NCI-H82 treated with DMSO at 0.1 percent for 48 hours (cell line): Measurements from ENCODE around the gene ZNF134.

Experiments used
- DNase-seq: peaks from one replicate; lab custom pipeline; 2025; ENCODE audit not compliant: unreplicated experiment; lab: John Stamatoyannopoulos, UW

The ZNF134 gene

GRCh38 chr19:57613941-57614743, at the start of gene ZNF134:
Gene ZNF134, plus strand, starts transcription at chr19:57614242. Its CDS starts 5,227 bp downstream, at chr19:57619469.
- DNase-seq, result peak; percentile 72

GRCh38 chr19:57566396-57567265, 47.4 kb upstream of the ZNF134 start:
- no peak for DNase-seq

- DNase-seq, result no peak
Measured at GRCh38 chr19:57570707-57571106, 43.3 kb upstream of the ZNF134 start.

- DNase-seq, result no peak
Measured at GRCh38 chr19:57572415-57572947, 41.6 kb upstream of the ZNF134 start.

GRCh38 chr19:57576661-57577060, 37.4 kb upstream of the ZNF134 start:
- no peak for DNase-seq

GRCh38 chr19:57578487-57579205, 35.4 kb upstream of the ZNF134 start, which contains the start of gene ZNF416:
Gene ZNF416, minus strand, starts transcription at chr19:57578911. Its CDS starts 207 bp downstream, at chr19:57578704.
- peak; percentile 96 for DNase-seq

GRCh38 chr19:57583104-57583520, 30.9 kb upstream of the ZNF134 start:
- no peak for DNase-seq

GRCh38 chr19:57583521-57584416, 30.3 kb upstream of the ZNF134 start, which contains the start of gene ZIK1:
Gene ZIK1, plus strand, starts transcription at chr19:57584145. Its CDS starts 212 bp downstream, at chr19:57584357.
- DNase-seq, result peak; percentile 73

- no peak for DNase-seq
Measured at GRCh38 chr19:57587529-57587928, 26.5 kb upstream of the ZNF134 start.

- no peak for DNase-seq
Measured at GRCh38 chr19:57599377-57599760, 14.7 kb upstream of the ZNF134 start.

GRCh38 chr19:57599761-57600383, 14.2 kb upstream of the ZNF134 start, which contains the start of gene ZNF530:
Gene ZNF530, plus strand, starts transcription at chr19:57599885. Its CDS starts 4,461 bp downstream, at chr19:57604346.
- peak; percentile 77 for DNase-seq

- DNase-seq, result no peak
Measured at GRCh38 chr19:57606931-57607330, 7.1 kb upstream of the ZNF134 start.

- DNase-seq, result no peak
Measured at GRCh38 chr19:57611113-57611512, 2.9 kb upstream of the ZNF134 start.

GRCh38 chr19:57615346-57615745, 1.3 kb downstream of the ZNF134 start:
- DNase-seq, result no peak

GRCh38 chr19:57620673-57621348, 6.8 kb downstream of the ZNF134 start:
- no peak for DNase-seq

- no peak for DNase-seq
Measured at GRCh38 chr19:57623091-57623490, 9.0 kb downstream of the ZNF134 start.

GRCh38 chr19:57632987-57633831, 19.2 kb downstream of the ZNF134 start, which contains the start of gene ZNF211:
Gene ZNF211, plus strand, starts transcription at chr19:57633168. Its CDS starts 179 bp downstream, at chr19:57633347.
- DNase-seq, result peak; percentile 91

- no peak for DNase-seq
Measured at GRCh38 chr19:57633832-57634131, 19.7 kb downstream of the ZNF134 start.
